Kidney (tissue), 14 donors: Measurements from ENCODE around the gene PRRC2B. TPM values are rescaled to one million over a fixed set of nuclear protein-coding genes. Genes with fewer than 3 reads are reported as not detected.

Source experiments
- DNase-seq, 5 donors: peaks; one replicate each; pipeline ENCODE4 v3.0.0-alpha.2; 2013 to 2020
- FAIRE-seq: peaks from 2 replicates; lab custom pipeline; 2012; peaks lifted over from hg19 to GRCh38; lab: Jason Lieb, UNC
- H3K27ac ChIP-seq, 2 donors: one replicate each; pipeline ENCODE4 v1.7.0; 2013; ENCODE audit warnings: low read depth in 2 of 2, low read length in 2 of 2, inconsistent platforms in 1 of 2
- H3K27me3 ChIP-seq: one replicate; pipeline ENCODE4 v1.7.1; 2013; ENCODE audit warnings: low read length, inconsistent platforms; ENCODE audit not compliant: control insufficient read depth, insufficient read depth
- H3K36me3 ChIP-seq, 3 donors: one replicate each; pipeline versions ENCODE4 v1.7.0 to v1.7.1; 2013; ENCODE audit warnings: low read length in 3 of 3, control low read depth in 1 of 3, inconsistent platforms in 1 of 3; ENCODE audit not compliant: insufficient read depth in 3 of 3, control insufficient read depth in 2 of 3
- H3K4me1 ChIP-seq, 3 donors: one replicate each; pipeline versions ENCODE4 v1.7.0 to v1.7.1; 2013; ENCODE audit warnings: low read length in 3 of 3, inconsistent platforms in 1 of 3, low read depth in 1 of 3; ENCODE audit not compliant: control insufficient read depth in 2 of 3, insufficient read depth in 2 of 3
- H3K4me3 ChIP-seq, 3 donors: one replicate each; pipeline versions ENCODE4 v1.7.0 to v1.8.1; 2013; ENCODE audit warnings: low read length in 3 of 3, control low read depth in 1 of 3, inconsistent platforms in 1 of 3
- H3K9ac ChIP-seq, 3 donors: one replicate each; pipeline versions ENCODE4 v1.7.0 to v1.7.1; 2013; ENCODE audit warnings: low read length in 3 of 3, control low read depth in 1 of 3, inconsistent platforms in 1 of 3
- H3K9me3 ChIP-seq, 3 donors: one replicate each; pipeline versions ENCODE4 v1.7.0 to v1.7.1; 2013; ENCODE audit warnings: low read length in 3 of 3, control low read depth in 1 of 3, inconsistent platforms in 1 of 3; ENCODE audit not compliant: control insufficient read depth in 2 of 3, insufficient read depth in 1 of 3
- CTCF ChIP-seq: IDR thresholded peaks from 3 replicates; pipeline ENCODE4 v1.5.1; 2012; ENCODE audit warnings: mild to moderate bottlenecking, moderate library complexity, borderline replicate concordance; ENCODE audit not compliant: insufficient read depth; ENCODE audit errors: extremely low read depth
- intact Hi-C: fragments of 100-400 bp; cut with DNase I; formaldehyde crosslinking; loops from one replicate; pipeline ENCODE4 v1.11.1; 2022
- polyA plus RNA-seq: library from polyadenylated mRNA; stranded (reverse); fragments of 350-450 nt; fragmentation: Illumina TruSeq; extraction: RNeasy Lipid Tissue Mini Kit (QIAGEN cat#74804); gene quantifications from one replicate; pipeline ENCODE4 v1.2.3, GENCODE V29; 2014; ENCODE audit warnings: low read depth, low replicate concordance; ENCODE audit not compliant: insufficient read depth
- total RNA-seq: library from RNA; stranded (reverse); fragmentation: NEBNext Ultra II Directional; extraction: Animal tissue kit (Norgen Biotek cat#: 25700); gene quantifications from one replicate; pipeline ENCODE4 v1.2.1, GENCODE V29; 2021
- donor health status: control.
- donor health status: control.
- donor health status: control.
- donor health status: control.
- donor health status: control.
- donor health status: DM: yes; HTN: yes; CAD: no.
- donor health status: Normal renal cell carcinoma (clear cell type).

PRRC2B gene
- total and polyA plus RNA-seq, 2 donors from 2014 or later: 37.4 to 227 TPM

GRCh38 chr9:131386281-131386680, 7.6 kb upstream of the PRRC2B start:
- TF ChIP-seq CTCF: no peak
- Histone ChIP-seq H3K9ac (no peak overlapping the region), H3K27me3 (no peaks in the 10 kb centered on the region), H3K27ac (no peak overlapping the region), H3K9me3 (no peaks in the 10 kb centered on the region), H3K4me1 (peaks cover 0 to 8% (median 2%) of the 10 kb centered on the region in 3 donors), H3K4me3 (no peak overlapping the region), H3K36me3 (no peaks in the 10 kb centered on the region)
- DNase-seq (no peak), FAIRE-seq (no peak)
- intact Hi-C loops: no loop called here

GRCh38 chr9:131387394-131387793, 6.5 kb upstream of the PRRC2B start:
- Histone ChIP-seq H3K4me1 (peaks cover 0 to 8% (median 2%) of the 10 kb centered on the region in 3 donors), H3K9me3 (no peaks in the 10 kb centered on the region), H3K9ac (no peak overlapping the region), H3K36me3 (no peaks in the 10 kb centered on the region), H3K27ac (no peak overlapping the region), H3K4me3 (no peak overlapping the region), H3K27me3 (no peaks in the 10 kb centered on the region)
- DNase-seq: no peak
- no peak for FAIRE-seq
- intact Hi-C loops: no loop called here
- no peak for TF ChIP-seq CTCF

DNA sequence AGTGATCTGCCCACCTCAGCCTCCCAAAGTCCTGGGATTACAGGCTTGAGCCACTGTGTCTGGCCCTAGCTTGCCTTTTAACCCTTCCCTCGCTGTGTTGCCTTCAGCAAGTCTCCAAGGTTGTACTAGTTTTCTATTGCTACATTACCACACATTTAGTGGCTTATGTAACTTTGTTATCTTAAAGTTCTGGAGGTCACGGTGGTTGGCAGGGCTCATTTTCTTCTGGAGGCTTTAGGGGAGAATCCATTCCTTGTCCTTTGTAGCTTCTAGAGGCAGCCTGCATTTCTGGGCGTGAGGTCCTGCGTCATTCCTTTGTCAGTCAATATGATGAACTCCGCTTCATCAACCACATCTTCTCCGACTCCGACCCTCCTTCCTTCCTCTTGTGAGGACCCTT, 2.9 kb upstream of the PRRC2B start:
- H3K36me3 ChIP-seq: no peaks in the 10 kb centered on the region
- no peaks in the 10 kb centered on the region for H3K27me3 ChIP-seq
- no peaks in the 10 kb centered on the region for H3K9me3 ChIP-seq
- no peak overlapping the region for H3K27ac ChIP-seq
- intact Hi-C loops: no loop called here
- H3K4me1 ChIP-seq: peaks cover 0 to 13% (median 7%) of the 10 kb centered on the region in 3 donors
- no peak for DNase-seq
- no peak for TF ChIP-seq CTCF
- FAIRE-seq: no peak
- no peak overlapping the region for H3K4me3 ChIP-seq
- H3K9ac ChIP-seq: no peak overlapping the region

GRCh38 chr9:131391504-131391903, 2.4 kb upstream of the PRRC2B start:
- no peak overlapping the region for H3K4me3 ChIP-seq
- H3K9me3 ChIP-seq: no peaks in the 10 kb centered on the region
- H3K36me3 ChIP-seq: no peaks in the 10 kb centered on the region
- FAIRE-seq (no peak), DNase-seq (no peak)
- peaks cover 0 to 14% (median 12%) of the 10 kb centered on the region in 3 donors for H3K4me1 ChIP-seq
- TF ChIP-seq CTCF: no peak
- intact Hi-C loops: no loop called here
- H3K27ac ChIP-seq: no peak overlapping the region
- no peak overlapping the region for H3K9ac ChIP-seq
- no peaks in the 10 kb centered on the region for H3K27me3 ChIP-seq
